HFFc6 (cell line): ENCODE results near the gene GAPVD1. TPM values are rescaled to one million over a fixed set of nuclear protein-coding genes. Genes with fewer than 3 reads are reported as not detected.
A peak's percentile ranks its signal among the peaks of the same experiment; 100 is the strongest.

ENCODE experiments used
- DNase-seq: peaks from one replicate; pipeline ENCODE4 v3.0.0-alpha.2; 2018
- H3K27ac Mint-ChIP-seq: 2 replicates; pipeline ENCODE4 v1.8.0; 2020; ENCODE audit warnings: mild to moderate bottlenecking, mixed read lengths
- H3K27me3 Mint-ChIP-seq: 2 replicates; pipeline ENCODE4 v1.8.0; 2021; ENCODE audit warnings: mild to moderate bottlenecking, moderate library complexity, mixed read lengths; ENCODE audit not compliant: insufficient read depth
- H3K36me3 Mint-ChIP-seq: 2 replicates; pipeline ENCODE4 v1.8.0; 2021; ENCODE audit warnings: low read depth, mixed read lengths
- H3K4me1 Mint-ChIP-seq: 2 replicates; pipeline ENCODE4 v1.8.0; 2020; ENCODE audit warnings: low read depth, mixed read lengths
- H3K4me3 Mint-ChIP-seq: 2 replicates; pipeline ENCODE4 v1.8.0; 2020; ENCODE audit warnings: mild to moderate bottlenecking, moderate library complexity, mixed read lengths
- H3K9me3 Mint-ChIP-seq: 2 replicates; pipeline ENCODE4 v1.8.0; 2020; ENCODE audit warnings: mild to moderate bottlenecking, mixed read lengths
- total RNA-seq, 6 experiments: library from RNA; stranded (reverse); fragmentation: NEBNext Ultra II Directional; extraction: Animal tissue kit (Norgen Biotek cat#: 25700); gene quantifications; 2 replicates in 1 of 6; 3 replicates in 5 of 6; pipeline ENCODE4 v1.2.3, GENCODE V29; 2021
- TF ChIP-seq, protein P1 (sequence below): fragments of 200-600 bp; sonication (generic); IDR thresholded peaks from 2 replicates; pipeline ENCODE4 v1.5.0; 2021; ENCODE audit warnings: antibody characterized with exemption, mild to moderate bottlenecking

GAPVD1 gene
- total RNA-seq, 6 experiments from 2014 or later: 27.7 to 37.7 (median 34.5) TPM

DNA sequence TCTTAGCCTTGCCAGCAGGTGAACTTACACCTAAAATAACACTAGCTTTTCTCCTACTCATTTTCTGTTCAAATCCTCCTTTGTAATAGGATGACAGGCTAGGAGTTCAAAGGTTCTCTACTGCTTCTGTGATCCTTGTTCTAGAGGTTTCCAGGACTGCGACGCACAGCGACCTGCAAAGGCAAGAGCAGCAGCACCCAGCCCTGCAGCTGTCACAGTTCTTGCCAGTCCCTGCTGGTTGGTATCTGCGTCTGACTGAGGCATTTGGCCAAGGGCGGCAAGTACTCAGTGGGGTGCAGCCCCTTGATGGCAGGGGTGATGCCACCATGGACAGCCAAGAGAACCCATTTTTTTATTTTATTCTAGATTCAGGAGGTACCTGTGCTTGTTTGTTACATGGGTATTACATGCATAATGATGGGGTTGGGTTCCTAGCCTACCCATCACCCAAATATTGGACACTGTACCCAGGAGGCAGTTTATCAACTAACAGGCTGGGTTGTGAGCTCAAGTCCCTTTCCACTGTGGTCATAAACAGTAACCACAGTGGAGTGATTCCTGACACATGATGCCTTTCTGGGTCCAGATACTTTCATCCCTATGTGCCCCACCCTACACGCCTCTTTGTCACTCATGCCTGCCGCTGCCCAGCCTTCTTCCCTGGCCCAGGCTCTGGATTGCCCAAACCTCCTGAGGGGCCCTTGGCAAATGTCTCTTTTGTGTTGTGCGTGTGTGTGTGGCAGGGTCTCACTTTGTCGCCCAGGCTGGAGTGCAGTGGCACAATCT lies 111.0 kb downstream of the GAPVD1 start:
- H3K27ac Mint-ChIP-seq: no peak overlapping the region
- no peaks in the 10 kb centered on the region for H3K36me3 Mint-ChIP-seq
- H3K4me1 Mint-ChIP-seq: peaks cover 10% of the 10 kb centered on the region
- DNase-seq: no peak
- no peaks in the 10 kb centered on the region for H3K9me3 Mint-ChIP-seq
- H3K27me3 Mint-ChIP-seq: peaks cover 2% of the 10 kb centered on the region; the same call in 1 of the 2 replicates
- TF ChIP-seq, protein P1, sequence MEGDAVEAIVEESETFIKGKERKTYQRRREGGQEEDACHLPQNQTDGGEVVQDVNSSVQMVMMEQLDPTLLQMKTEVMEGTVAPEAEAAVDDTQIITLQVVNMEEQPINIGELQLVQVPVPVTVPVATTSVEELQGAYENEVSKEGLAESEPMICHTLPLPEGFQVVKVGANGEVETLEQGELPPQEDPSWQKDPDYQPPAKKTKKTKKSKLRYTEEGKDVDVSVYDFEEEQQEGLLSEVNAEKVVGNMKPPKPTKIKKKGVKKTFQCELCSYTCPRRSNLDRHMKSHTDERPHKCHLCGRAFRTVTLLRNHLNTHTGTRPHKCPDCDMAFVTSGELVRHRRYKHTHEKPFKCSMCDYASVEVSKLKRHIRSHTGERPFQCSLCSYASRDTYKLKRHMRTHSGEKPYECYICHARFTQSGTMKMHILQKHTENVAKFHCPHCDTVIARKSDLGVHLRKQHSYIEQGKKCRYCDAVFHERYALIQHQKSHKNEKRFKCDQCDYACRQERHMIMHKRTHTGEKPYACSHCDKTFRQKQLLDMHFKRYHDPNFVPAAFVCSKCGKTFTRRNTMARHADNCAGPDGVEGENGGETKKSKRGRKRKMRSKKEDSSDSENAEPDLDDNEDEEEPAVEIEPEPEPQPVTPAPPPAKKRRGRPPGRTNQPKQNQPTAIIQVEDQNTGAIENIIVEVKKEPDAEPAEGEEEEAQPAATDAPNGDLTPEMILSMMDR: no peak
- H3K4me3 Mint-ChIP-seq: no peak overlapping the region

DNA sequence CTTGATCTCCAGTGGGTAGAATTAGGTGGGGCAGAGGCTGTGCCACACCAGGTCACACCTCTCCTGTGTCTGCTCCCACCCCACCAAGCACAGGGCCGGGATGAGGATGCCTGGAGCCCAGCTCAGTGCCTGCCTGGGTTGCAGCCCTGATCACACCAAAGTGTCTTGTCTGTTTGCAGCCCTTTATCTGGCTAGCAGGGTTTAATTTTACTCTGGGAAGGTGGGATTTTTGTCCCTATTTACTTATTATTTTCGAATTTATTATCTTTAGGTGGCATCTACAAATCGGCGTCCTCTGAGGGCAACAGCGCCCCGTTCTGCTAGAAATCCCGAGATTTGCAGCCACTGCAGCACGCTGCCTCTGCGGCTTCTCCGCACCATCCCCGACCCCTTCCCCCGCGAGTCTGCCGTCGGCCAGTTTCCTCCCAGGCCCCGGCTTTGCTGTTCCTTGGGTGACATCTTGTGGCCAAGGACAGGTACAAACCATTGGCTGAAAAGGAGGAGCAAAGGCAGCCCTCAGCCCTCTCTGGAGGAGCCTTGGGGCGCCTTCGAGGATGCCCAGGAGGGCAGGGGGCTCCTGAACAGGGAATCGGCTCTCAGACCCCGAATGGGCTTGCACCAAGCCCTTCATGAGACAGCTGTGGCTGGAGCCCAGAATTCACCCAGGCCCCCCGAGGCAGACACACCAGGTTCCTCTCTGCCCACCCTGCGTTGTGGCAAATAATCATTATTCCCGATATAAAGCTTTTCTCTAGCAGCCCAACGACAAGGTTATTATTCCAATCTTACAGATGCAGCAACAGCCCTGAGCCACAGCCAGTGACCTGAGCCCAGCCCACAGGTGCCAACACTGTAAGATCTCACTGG lies 113.0 kb downstream of the GAPVD1 start:
- Mint-ChIP-seq H3K27me3 (peaks cover 2% of the 10 kb centered on the region), H3K27ac (no peak overlapping the region), H3K36me3 (no peaks in the 10 kb centered on the region), H3K4me3 (peak overlapping the region; percentile 83), H3K4me1 (peaks cover 10% of the 10 kb centered on the region), H3K9me3 (no peaks in the 10 kb centered on the region)
- TF ChIP-seq, protein P1: peak; percentile 86
- DNase-seq: peak; percentile 68

DNA sequence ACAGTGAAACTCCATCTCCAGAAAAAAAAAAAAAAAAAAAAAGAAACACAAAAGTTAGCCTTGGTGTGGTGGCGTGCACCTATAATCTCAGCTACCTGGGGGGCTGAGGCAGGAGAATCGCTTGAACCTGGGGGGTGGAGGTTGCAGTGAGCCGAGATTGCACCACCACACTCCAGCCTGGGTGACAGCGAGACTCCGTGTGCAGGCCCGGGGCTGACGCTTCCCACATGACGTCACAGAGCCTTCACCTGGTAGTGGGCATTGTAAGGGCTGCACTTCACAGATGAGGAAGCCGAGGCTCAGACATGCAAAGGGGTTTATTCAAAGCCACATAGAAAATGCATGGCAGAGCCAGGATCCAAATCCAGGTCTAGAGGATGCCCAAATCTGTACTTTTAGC lies 114.2 kb downstream of the GAPVD1 start:
- H3K4me1 Mint-ChIP-seq: peaks cover 20% of the 10 kb centered on the region
- DNase-seq: no peak
- H3K27ac Mint-ChIP-seq: no peak overlapping the region
- H3K27me3 Mint-ChIP-seq: no peaks in the 10 kb centered on the region; the same call in 1 of the 2 replicates
- no peaks in the 10 kb centered on the region for H3K9me3 Mint-ChIP-seq
- H3K4me3 Mint-ChIP-seq: no peak overlapping the region
- H3K36me3 Mint-ChIP-seq: no peaks in the 10 kb centered on the region
- TF ChIP-seq, protein P1: no peak

GRCh38 chr9:125376261-125377226 lies 114.9 kb downstream of the GAPVD1 start:
- Mint-ChIP-seq H3K4me1 (peaks cover 20% of the 10 kb centered on the region), H3K36me3 (no peaks in the 10 kb centered on the region), H3K27ac (no peak overlapping the region), H3K27me3 (no peaks in the 10 kb centered on the region; the same call in 1 of the 2 replicates), H3K9me3 (no peaks in the 10 kb centered on the region), H3K4me3 (no peak overlapping the region)
- TF ChIP-seq, protein P1: no peak
- DNase-seq: no peak
